Bone marrow (tissue), 2 donors: ENCODE results near the gene INHBE.
"Not testable (repeated sequence)": the region's sequence is repeated elsewhere in the genome, so short reads cannot be mapped to it uniquely, and the experiment has no call there.

ENCODE experiments used
- DNase-seq, 2 donors: peaks; one replicate each; lab custom pipeline; 2025; lab: John Stamatoyannopoulos, UW

INHBE gene

DNA sequence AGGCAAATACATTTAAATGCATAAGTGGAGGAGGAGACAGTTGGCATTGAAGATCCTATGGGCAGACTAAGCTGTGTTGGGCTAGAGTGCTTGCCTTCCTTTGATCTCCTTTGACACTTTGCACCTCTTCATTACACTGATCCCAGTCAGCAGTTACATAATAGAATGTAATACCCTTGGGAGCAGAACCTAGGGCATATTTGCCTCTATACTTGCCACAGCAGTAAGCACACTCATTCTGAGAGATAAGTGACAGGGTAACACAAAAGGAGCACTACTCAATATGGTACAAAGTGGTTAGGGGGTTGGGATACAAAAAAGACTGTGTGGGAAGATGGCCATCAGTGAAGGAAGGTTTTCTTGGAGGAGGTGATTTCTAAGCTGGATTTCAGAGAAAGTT is 41.7 kb downstream of the INHBE start:
- DNase-seq: no peak

DNA sequence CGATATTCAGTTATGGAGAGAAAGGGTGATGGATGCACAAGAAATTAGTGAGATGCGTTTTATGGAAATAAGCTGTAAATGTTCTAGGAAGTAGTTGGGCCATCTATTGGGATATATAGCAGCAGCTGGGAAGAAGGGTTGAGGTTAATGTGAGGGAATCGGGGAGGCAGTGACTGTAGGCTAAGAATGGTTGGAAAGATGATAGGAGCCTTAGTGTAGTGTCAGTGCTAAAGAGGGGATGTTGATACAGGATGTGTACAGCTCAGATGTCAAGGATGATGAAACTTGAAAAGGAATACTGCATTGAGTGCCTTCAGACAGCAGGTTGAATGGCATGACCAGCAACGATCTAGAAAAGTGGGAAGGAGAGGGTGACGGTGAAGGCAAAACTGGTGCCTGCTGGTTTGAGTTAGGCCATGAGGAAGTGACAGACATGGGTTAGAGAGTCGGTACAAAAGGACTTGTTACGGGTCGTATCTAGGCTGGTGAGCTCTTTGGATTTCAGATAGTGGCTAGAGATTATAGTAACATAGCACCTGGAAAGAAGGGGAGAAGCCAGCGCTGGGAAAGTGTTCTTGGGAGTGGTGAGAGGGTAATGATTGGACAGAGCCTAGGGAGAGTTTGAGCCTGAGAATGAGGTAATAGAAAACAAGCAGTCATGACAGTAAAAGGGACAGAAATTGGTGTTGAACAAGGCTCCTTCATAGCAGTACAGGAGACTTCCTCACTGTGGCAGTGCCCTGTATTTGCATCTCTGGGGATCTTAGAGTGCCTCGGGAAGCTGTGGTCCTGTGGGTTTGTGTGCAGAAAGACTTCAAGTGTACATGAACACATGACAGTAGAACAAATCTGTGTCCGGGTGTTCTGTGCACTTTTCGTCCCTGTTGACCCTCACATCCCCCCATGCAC is 42.4 kb downstream of the INHBE start:
- no peak for DNase-seq

DNA sequence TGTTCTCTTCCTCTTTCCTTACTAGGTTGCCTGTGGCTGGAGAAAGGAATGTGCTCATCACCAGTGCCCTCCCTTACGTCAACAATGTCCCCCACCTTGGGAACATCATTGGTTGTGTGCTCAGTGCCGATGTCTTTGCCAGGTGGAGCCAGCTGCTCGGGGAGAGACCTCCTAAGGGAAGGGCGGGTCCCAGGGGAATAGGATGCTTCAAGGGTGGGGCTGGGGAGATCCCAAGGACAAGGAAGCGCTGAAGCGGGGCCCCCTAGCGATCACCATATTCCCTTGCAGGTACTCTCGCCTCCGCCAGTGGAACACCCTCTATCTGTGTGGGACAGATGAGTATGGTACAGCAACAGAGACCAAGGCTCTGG is 43.0 kb downstream of the INHBE start:
- no peak for DNase-seq

DNA sequence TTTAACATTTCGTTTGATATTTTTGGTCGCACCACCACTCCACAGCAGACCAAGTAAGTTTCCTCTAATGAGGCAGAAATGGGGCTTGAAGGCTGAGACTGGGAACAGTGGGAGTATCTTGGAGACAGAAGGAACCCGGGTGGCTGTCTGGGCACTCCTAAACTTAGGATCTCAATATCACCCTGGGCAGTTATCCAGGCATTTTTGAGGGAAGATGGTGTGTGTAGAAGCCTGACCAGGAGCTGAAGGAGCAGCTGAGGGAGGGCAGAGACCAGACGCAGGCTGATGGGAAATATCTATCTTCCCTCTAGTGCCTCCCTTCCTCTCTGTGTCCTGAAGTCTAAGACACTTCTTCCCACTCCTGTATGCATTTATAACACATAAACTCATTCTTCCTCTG is 43.5 kb downstream of the INHBE start:
- no peak for DNase-seq

DNA sequence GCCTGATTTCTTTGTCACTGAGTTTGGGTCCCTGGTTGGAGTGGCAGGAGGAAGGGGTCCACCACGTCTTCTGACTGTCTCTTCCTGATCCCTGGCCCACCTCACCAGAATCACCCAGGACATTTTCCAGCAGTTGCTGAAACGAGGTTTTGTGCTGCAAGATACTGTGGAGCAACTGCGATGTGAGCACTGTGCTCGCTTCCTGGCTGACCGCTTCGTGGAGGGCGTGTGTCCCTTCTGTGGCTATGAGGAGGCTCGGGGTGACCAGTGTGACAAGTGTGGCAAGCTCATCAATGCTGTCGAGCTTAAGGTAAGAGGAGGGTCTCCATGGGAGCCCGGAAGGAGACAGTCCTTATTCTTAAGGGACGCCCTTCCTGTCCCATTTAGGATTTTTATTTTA is 45.1 kb downstream of the INHBE start:
- DNase-seq: no peak

DNA sequence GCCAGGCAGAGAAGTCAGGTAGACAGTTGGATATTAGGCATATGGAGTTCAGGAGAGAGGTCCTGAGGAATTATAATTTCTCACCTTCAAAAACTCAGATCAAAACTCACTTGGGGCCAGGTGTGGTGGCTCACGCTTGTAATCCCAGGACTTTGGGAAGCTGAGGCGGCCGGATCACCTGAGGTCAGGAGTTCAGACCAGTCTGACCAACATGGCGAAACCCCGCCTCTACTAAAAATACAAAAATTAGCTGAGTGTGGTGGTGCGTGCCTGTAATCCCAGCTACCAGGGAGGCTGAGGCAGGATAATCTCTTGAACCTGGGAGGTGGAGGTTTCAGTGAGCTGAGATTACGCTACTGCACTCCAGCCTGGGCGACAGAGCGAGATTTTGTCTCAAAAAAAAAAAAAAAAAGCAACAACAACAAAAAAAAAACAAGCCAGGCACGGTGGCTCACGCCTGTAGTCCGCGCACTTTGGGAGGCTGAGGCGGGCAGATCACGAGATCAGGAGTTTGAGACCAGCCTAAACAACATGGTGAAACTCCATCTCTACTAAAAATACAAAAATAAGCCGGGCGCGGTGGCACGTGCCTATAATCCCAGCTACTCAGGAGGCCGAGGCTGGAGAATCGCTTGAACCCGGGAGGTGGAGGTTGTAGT is 47.3 kb downstream of the INHBE start:
- DNase-seq: not testable (repeated sequence)

DNA sequence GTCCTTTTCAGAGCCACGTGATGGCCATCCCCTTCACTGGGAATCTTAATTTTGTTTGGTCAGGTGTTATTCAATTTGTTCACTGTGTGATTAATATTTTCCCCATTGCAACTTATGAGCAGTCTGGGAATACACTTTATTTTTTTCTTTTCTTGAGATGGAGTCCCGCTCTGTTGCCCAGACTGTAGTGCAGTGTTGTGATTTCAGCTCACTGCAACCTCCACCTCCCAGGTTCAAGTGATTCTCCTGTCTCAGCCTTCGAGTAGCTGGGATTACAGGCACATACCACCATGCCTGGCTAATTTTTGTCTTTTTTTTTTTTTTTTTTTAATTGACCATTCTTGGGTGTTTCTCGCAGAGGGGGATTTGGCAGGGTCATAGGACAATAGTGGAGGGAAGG is 51.4 kb downstream of the INHBE start:
- not testable (repeated sequence) for DNase-seq
